PC-3 (cell line): ENCODE data around the gene STAT3. TPM values are rescaled to one million over a fixed set of nuclear protein-coding genes. Genes with fewer than 3 reads are reported as not detected.
"Not testable (repeated sequence)": the region's sequence is repeated elsewhere in the genome, so short reads cannot be mapped to it uniquely, and the experiment has no call there.

Experiments
- ATAC-seq: fragments of 200-7000 bp; cut with Tn5 transposase; 2 replicates; pipeline ENCODE4 v1.9.1; 2020; ENCODE audit warnings: mild to moderate bottlenecking, moderate library complexity
- BruUV-seq: library from RNA; stranded (reverse); fragments of 400-500 nt; replicated peaks from 2 replicates; lab custom pipeline; 2021; lab: Mats Ljungman, UMichigan
- CTCF ChIA-PET: fragments of 300-600 bp; sonication (Branson Sonifier 250); formaldehyde crosslinking; loops from one replicate; lab custom pipeline; 2022; ENCODE audit warnings: antibody characterized with exemption; lab: Charles Lee
- POLR2A ChIA-PET: fragments of 300-600 bp; sonication (Branson Sonifier 250); formaldehyde crosslinking; loops from one replicate; lab custom pipeline; 2022; ENCODE audit warnings: antibody characterized with exemption; ENCODE audit not compliant: unreplicated experiment; lab: Charles Lee
- DNase-seq: peaks from one replicate; pipeline ENCODE4 v3.0.0-alpha.2; 2015
- H2AFZ ChIP-seq: fragments of 300-600 bp; sonication (generic); 2 replicates; pipeline ENCODE4 v1.6.0; 2016; ENCODE audit warnings: antibody characterized with exemption, low read length
- H3F3A ChIP-seq: fragments of 300-600 bp; sonication (generic); one replicate; pipeline ENCODE4 v1.6.0; 2017; ENCODE audit warnings: antibody characterized with exemption, low read length, control low read depth, mild to moderate bottlenecking; ENCODE audit not compliant: unreplicated experiment
- H3K27ac ChIP-seq: fragments of 300-600 bp; sonication (generic); 2 replicates; pipeline ENCODE4 v1.5.1; 2016; ENCODE audit warnings: mild to moderate bottlenecking, low read length
- H3K27me3 ChIP-seq: fragments of 300-600 bp; sonication (generic); 2 replicates; pipeline ENCODE4 v1.6.1; 2016; ENCODE audit warnings: low read length, mixed read lengths
- H3K36me3 ChIP-seq: fragments of 300-600 bp; sonication (generic); 2 replicates; pipeline ENCODE4 v1.6.1; 2016; ENCODE audit warnings: low read depth, mixed run types, low read length, mixed read lengths
- H3K4me1 ChIP-seq: fragments of 300-600 bp; sonication (generic); 2 replicates; pipeline ENCODE4 v1.5.1; 2016; ENCODE audit warnings: low read length; ENCODE audit not compliant: insufficient read depth
- H3K4me2 ChIP-seq: fragments of 300-600 bp; sonication (generic); 2 replicates; pipeline ENCODE4 v1.6.0; 2016; ENCODE audit warnings: low read length
- H3K4me3 ChIP-seq: fragments of 300-600 bp; sonication (generic); 2 replicates; pipeline ENCODE4 v1.5.1; 2016; ENCODE audit warnings: mild to moderate bottlenecking, low read length, mixed read lengths
- H3K79me2 ChIP-seq: fragments of 300-600 bp; sonication (generic); 2 replicates; pipeline ENCODE4 v1.6.1; 2017; ENCODE audit warnings: low read length, mixed read lengths
- H3K9ac ChIP-seq: fragments of 300-600 bp; sonication (generic); 2 replicates; pipeline ENCODE4 v1.6.0; 2016; ENCODE audit warnings: mild to moderate bottlenecking, low read length
- H3K9me2 ChIP-seq: fragments of 300-600 bp; sonication (generic); replicated peaks from 2 replicates; pipeline ENCODE4 v1.6.1; 2016; ENCODE audit warnings: mixed run types, low read length, mixed read lengths
- H3K9me3 ChIP-seq: fragments of 300-600 bp; sonication (generic); 2 replicates; pipeline ENCODE4 v1.6.1; 2016; ENCODE audit warnings: low read length, mixed read lengths
- H4K20me1 ChIP-seq: fragments of 300-600 bp; sonication (generic); 2 replicates; pipeline ENCODE4 v1.6.1; 2016; ENCODE audit warnings: low read length, mixed read lengths
- EZH2 ChIP-seq: fragments of 300-600 bp; sonication (generic); IDR thresholded peaks from one replicate; pipeline ENCODE4 v1.6.1; 2017; ENCODE audit warnings: antibody characterized with exemption, mild to moderate bottlenecking, low read length; ENCODE audit not compliant: unreplicated experiment
- EZH2phosphoT487 ChIP-seq: fragments of 300-600 bp; sonication (generic); IDR thresholded peaks from 2 replicates; pipeline ENCODE4 v1.6.1; 2018; ENCODE audit warnings: mild to moderate bottlenecking, antibody characterized with exemption, low read length, borderline replicate concordance
- intact Hi-C: fragments of 100-400 bp; cut with micrococcal nuclease; formaldehyde crosslinking; loops from 2 replicates; pipeline ENCODE4 v1.9.0; 2023
- total RNA-seq: library from RNA; depleted of rRNA; stranded (reverse); fragments of >200 nt; gene quantifications from 2 replicates; pipeline ENCODE4 v1.2.3, GENCODE V29; 2014
- TF ChIP-seq, protein P1 (sequence below): fragments of 300-600 bp; sonication (generic); conservative IDR thresholded peaks from 2 replicates; pipeline ENCODE4 v1.5.1; 2017; ENCODE audit warnings: antibody characterized with exemption, low read depth, mild to moderate bottlenecking, low read length

Gene STAT3
- total RNA-seq, 1 experiment from 2014 or later: not detected

DNA sequence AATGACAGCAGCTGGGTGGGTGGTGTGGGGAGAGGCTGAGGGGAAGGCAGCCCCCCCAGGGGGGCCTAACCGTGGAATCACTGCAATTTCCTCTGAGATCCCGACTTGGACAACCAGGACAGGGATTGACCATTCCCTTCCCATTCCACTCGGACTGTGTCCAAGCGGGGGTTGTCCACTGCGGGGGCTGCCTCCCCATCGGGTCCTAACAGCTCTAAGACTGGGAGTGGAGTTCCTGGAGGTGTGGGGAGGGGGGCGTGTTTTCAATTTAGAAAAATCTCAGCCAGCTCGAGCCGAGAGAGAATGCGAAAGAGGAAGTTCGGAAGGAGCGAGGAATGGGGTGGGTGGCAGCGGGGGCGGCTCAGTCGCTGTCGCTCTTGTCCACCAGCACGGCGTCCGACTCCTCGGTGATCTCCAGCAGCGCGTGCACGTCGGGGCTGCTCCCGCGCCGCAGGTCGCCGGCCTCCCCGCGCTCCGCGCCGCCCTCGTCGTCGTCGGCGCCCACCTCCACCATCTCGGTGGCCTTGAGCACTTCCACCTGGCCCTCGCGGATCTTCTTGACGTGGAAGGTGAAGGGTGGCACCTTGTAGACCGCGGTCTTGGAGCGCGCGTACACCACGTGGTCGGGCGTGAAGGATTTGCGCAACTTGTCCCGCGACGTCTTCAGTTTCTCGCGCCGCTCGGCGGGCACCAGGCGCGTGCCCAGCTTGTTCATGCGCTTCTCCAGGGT lies 16.2 kb upstream of the STAT3 start:
- Histone ChIP-seq H3K9me3 (no peaks in the 10 kb centered on the region), H3K4me2 (no peak overlapping the region), H3F3A (no peaks in the 10 kb centered on the region), H3K36me3 (no peaks in the 10 kb centered on the region), H3K27ac (no peak overlapping the region), H3K9ac (no peak overlapping the region), H4K20me1 (no peaks in the 10 kb centered on the region), H3K9me2 (no peaks in the 10 kb centered on the region), H2AFZ (no peak overlapping the region), H3K79me2 (no peaks in the 10 kb centered on the region), H3K4me3 (no peak overlapping the region), H3K4me1 (no peaks in the 10 kb centered on the region), H3K27me3 (no peaks in the 10 kb centered on the region)
- BruUV-seq: no TSS peak
- intact Hi-C loops: no loop called here
- ChIA-PET POLR2A (no interaction called here), CTCF (no interaction called here)
- ATAC-seq (no peak), DNase-seq (no peak)
- TF ChIP-seq EZH2phosphoT487 (no peak), EZH2 (no peak)
- TF ChIP-seq, protein P1, sequence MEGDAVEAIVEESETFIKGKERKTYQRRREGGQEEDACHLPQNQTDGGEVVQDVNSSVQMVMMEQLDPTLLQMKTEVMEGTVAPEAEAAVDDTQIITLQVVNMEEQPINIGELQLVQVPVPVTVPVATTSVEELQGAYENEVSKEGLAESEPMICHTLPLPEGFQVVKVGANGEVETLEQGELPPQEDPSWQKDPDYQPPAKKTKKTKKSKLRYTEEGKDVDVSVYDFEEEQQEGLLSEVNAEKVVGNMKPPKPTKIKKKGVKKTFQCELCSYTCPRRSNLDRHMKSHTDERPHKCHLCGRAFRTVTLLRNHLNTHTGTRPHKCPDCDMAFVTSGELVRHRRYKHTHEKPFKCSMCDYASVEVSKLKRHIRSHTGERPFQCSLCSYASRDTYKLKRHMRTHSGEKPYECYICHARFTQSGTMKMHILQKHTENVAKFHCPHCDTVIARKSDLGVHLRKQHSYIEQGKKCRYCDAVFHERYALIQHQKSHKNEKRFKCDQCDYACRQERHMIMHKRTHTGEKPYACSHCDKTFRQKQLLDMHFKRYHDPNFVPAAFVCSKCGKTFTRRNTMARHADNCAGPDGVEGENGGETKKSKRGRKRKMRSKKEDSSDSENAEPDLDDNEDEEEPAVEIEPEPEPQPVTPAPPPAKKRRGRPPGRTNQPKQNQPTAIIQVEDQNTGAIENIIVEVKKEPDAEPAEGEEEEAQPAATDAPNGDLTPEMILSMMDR: no peak

DNA sequence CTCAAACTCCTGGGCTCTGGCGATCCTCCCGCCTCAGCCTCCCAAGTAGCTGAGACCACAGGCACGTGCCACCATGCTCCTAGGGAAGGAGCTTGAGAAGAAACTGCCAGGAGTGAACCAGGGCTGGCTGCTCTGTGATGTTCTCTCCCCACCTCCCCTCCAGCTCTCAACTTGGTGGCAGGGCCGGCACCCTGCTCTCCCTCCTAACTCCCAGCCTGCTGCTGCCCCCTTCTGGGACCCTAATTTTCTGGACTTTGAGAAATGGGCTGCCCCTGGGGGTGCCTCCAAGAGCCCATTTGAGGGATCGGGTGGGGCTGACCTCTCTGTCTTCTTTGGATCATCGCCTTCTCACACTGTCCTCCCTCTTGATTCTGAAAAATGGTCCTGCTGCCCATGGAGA lies 14.9 kb upstream of the STAT3 start:
- Histone ChIP-seq H3K4me1 (no peaks in the 10 kb centered on the region), H3K4me3 (no peak overlapping the region), H3F3A (no peaks in the 10 kb centered on the region), H3K4me2 (no peak overlapping the region), H3K9ac (no peak overlapping the region), H3K9me3 (no peaks in the 10 kb centered on the region), H4K20me1 (no peaks in the 10 kb centered on the region), H3K79me2 (no peaks in the 10 kb centered on the region), H3K27ac (no peak overlapping the region), H3K9me2 (no peaks in the 10 kb centered on the region), H2AFZ (no peak overlapping the region), H3K36me3 (no peaks in the 10 kb centered on the region), H3K27me3 (no peaks in the 10 kb centered on the region)
- POLR2A ChIA-PET: no interaction called here
- no peak for TF ChIP-seq EZH2phosphoT487
- no TSS peak for BruUV-seq
- intact Hi-C loops: no loop called here
- no peak for DNase-seq
- CTCF ChIA-PET: no interaction called here
- ATAC-seq: no peak

DNA sequence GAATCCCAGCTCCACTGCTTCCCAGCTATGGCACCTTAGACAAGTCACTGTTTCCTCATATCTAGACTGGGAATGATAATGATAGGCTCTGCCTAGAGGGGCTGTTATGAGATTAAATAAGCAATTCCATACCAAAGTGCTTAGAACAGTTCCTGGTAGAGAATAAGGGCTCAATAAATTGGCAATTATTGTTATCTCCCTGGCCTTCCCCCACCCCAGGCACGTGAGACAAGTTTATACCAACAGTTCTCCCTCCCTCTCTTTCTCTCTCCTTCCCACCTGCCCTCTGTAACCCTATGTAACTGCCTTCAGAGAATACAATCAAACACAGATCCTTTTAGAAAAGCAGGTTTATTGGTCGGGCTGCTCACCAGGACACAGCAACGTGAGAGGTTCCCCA lies 13.9 kb upstream of the STAT3 start:
- ChIA-PET POLR2A (no interaction called here), CTCF (no interaction called here)
- no peak overlapping the region for H2AFZ ChIP-seq
- ATAC-seq (no peak), DNase-seq (no peak)
- no peaks in the 10 kb centered on the region for H3K27me3 ChIP-seq
- H3K4me3 ChIP-seq: no peak overlapping the region
- H3K27ac ChIP-seq: no peak overlapping the region
- no TSS peak for BruUV-seq
- no peaks in the 10 kb centered on the region for H3K9me3 ChIP-seq
- H3K79me2 ChIP-seq: no peaks in the 10 kb centered on the region
- no peaks in the 10 kb centered on the region for H3K4me1 ChIP-seq
- H3K9me2 ChIP-seq: no peaks in the 10 kb centered on the region
- H4K20me1 ChIP-seq: no peaks in the 10 kb centered on the region
- no peak for TF ChIP-seq EZH2phosphoT487
- TF ChIP-seq, protein P1: no peak
- no peak for TF ChIP-seq EZH2
- no peaks in the 10 kb centered on the region for H3K36me3 ChIP-seq
- H3F3A ChIP-seq: no peaks in the 10 kb centered on the region
- intact Hi-C loops: no loop called here
- H3K4me2 ChIP-seq: no peak overlapping the region
- no peak overlapping the region for H3K9ac ChIP-seq

DNA sequence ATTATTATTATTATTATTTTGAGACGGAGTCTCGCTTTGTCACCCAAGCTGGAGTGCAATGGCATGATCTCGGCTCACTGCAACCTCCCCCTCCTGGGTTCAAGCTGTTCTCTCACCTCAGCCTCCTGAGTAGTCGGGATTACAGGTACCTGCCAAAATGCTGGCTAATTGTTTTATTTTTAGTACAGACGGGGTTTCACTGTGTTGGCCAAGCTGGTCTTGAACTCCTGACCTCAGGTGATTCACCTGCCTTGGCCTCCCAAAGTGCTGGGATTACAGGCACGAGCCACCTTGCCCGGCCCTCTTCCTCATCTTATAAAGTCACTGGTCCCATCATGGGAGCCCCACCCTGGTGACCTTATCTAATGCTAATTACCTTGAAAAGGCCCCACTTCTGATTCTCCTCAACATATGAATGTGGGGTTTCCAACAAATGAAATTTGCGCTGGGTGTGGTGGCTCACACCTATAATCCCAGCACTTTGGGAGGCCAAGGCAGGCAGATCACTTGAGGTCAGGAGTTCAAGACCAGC lies 12.7 kb upstream of the STAT3 start:
- H3K4me3 ChIP-seq, H3K4me2 ChIP-seq, intact Hi-C loops, H3K9me3 ChIP-seq, H3K9me2 ChIP-seq, DNase-seq, BruUV-seq, H2AFZ ChIP-seq, H3F3A ChIP-seq, POLR2A ChIA-PET, H3K79me2 ChIP-seq, H3K36me3 ChIP-seq, H3K27me3 ChIP-seq, H3K27ac ChIP-seq, CTCF ChIA-PET, H3K9ac ChIP-seq, ATAC-seq, H4K20me1 ChIP-seq, H3K4me1 ChIP-seq: not testable (repeated sequence)
